HEK293 (cell line): ENCODE measurements around the gene GNAQ.

Source experiments
- CTCF ChIP-seq: fragments of 450-650 bp; formaldehyde crosslinking; IDR thresholded peaks from 2 replicates; pipeline ENCODE4 v1.5.1; 2016; ENCODE audit warnings: missing biosample characterization, missing genetic modification characterization
- GLI2 ChIP-seq: fragments of 450-650 bp; formaldehyde crosslinking; IDR thresholded peaks from 2 replicates; pipeline ENCODE4; 2017; ENCODE audit warnings: missing biosample characterization, missing genetic modification characterization, low read depth, borderline replicate concordance
- YY1 ChIP-seq: fragments of 450-650 bp; formaldehyde crosslinking; IDR thresholded peaks from 2 replicates; pipeline ENCODE4 v1.5.1; 2018; ENCODE audit warnings: missing biosample characterization, missing genetic modification characterization
- ZBTB20 ChIP-seq: fragments of 450-650 bp; formaldehyde crosslinking; IDR thresholded peaks from 2 replicates; pipeline ENCODE4 v1.5.1; 2016; ENCODE audit warnings: missing biosample characterization, missing genetic modification characterization
- ZNF274 ChIP-seq, 2 experiments: fragments of 200-500 bp in 1 of 2; fragments of 450-650 bp in 1 of 2; sonication (Bioruptor generic) in 1 of 2; formaldehyde crosslinking in 1 of 2; IDR thresholded peaks; 2 replicates each; pipeline versions ENCODE4 v1.5.1 to v1.6.1; 2014 to 2016; ENCODE audit warnings: borderline replicate concordance in 1 of 2, inconsistent platforms in 1 of 2, low read length in 1 of 2, missing biosample characterization in 1 of 2, missing genetic modification characterization in 1 of 2
- ZNF639 ChIP-seq: fragments of 450-650 bp; formaldehyde crosslinking; IDR thresholded peaks from 2 replicates; pipeline ENCODE4 v1.5.1; 2016; ENCODE audit warnings: missing biosample characterization, missing genetic modification characterization

GRCh38 chr9:77969083-77969482 lies 62.5 kb downstream of the GNAQ start:
- TF ChIP-seq ZNF274 (IDR thresholded peaks at IDR 0.05; ENCODE audit: low read length) = no peak
- no peak for TF ChIP-seq ZNF274 (tag by site-specific recombination; IDR thresholded peaks at IDR 0.05; ENCODE audit: borderline replicate concordance)
- TF ChIP-seq ZBTB20 (tag by site-specific recombination) = no peak
- TF ChIP-seq CTCF (tag by site-specific recombination) = no peak
- no peak for TF ChIP-seq YY1
- no peak for TF ChIP-seq ZNF639 (tag by site-specific recombination)
- TF ChIP-seq GLI2 (tag by site-specific recombination) = no peak
